Thyroid gland (tissue), 4 donors: ENCODE measurements around the gene PLEKHA4. TPM values are rescaled to one million over a fixed set of nuclear protein-coding genes. Genes with fewer than 3 reads are reported as not detected.
A peak's percentile ranks its signal among the peaks of the same experiment; 100 is the strongest.
"Not testable (repeated sequence)": the region's sequence is repeated elsewhere in the genome, so short reads cannot be mapped to it uniquely, and the experiment has no call there.

Experiments used
- DNase-seq, 2 donors: peaks; one replicate each; pipeline ENCODE4 v3.0.0-alpha.2; 2019
- H3K27ac ChIP-seq, 3 donors: fragments of 200-600 bp; sonication (generic); 1 replicate in 2 of 3; 2 replicates in 1 of 3; pipeline ENCODE4 v1.5.1; 2016 to 2019; ENCODE audit warnings: mild to moderate bottlenecking in 1 of 3, moderate library complexity in 1 of 3
- H3K27me3 ChIP-seq: fragments of 200-600 bp; sonication (generic); one replicate; pipeline ENCODE4 v1.5.1; 2019
- H3K36me3 ChIP-seq, 2 donors: fragments of 200-600 bp; sonication (generic); one replicate each; pipeline ENCODE4 v1.5.1; 2016 to 2019
- H3K4me1 ChIP-seq, 2 donors: fragments of 200-600 bp; sonication (generic); one replicate each; pipeline ENCODE4 v1.5.1; 2017 to 2019
- H3K4me3 ChIP-seq, 3 donors: fragments of 200-600 bp; sonication (generic); replicated peaks in 1 of 3; 1 replicate in 2 of 3; 2 replicates in 1 of 3; pipeline ENCODE4 v1.5.1; 2016; ENCODE audit warnings: mild to moderate bottlenecking in 1 of 3
- H3K9me3 ChIP-seq: fragments of 200-600 bp; sonication (generic); one replicate; pipeline ENCODE4 v1.5.1; 2017
- CTCF ChIP-seq, 6 experiments: fragments of 200-600 bp in 3 of 6; fragments of 450-650 bp in 3 of 6; sonication (generic) in 3 of 6; IDR thresholded peaks; one replicate each; pipeline ENCODE4 v1.5.1; 2016 to 2019; ENCODE audit warnings: antibody characterized with exemption in 6 of 6, mild to moderate bottlenecking in 2 of 6, inconsistent platforms in 1 of 6, moderate library complexity in 1 of 6
- POLR2A ChIP-seq, 2 donors: fragments of 450-650 bp; IDR thresholded peaks; one replicate each; pipeline ENCODE4 v1.6.1; 2017; ENCODE audit warnings: antibody characterized with exemption in 2 of 2, mild to moderate bottlenecking in 2 of 2, moderate library complexity in 1 of 2
- WGBS, 2 donors: methylation state at CpG; one replicate each; pipeline ENCODE4 v1.1.5; 2017; 5-methylcytosine and 5-hydroxymethylcytosine counted together
- intact Hi-C: fragments of 100-400 bp; cut with DNase I; formaldehyde crosslinking; loops from one replicate; pipeline ENCODE4 v1.15.1; 2023
- total RNA-seq, 4 donors: library from RNA; depleted of rRNA; stranded (reverse); fragments of >200 nt; gene quantifications; one replicate each; pipeline ENCODE4 v1.2.3, GENCODE V29; 2016

PLEKHA4 gene
- total RNA-seq, 4 donors from 2014 or later: 15.2 to 21.8 (median 19.0) TPM

DNA sequence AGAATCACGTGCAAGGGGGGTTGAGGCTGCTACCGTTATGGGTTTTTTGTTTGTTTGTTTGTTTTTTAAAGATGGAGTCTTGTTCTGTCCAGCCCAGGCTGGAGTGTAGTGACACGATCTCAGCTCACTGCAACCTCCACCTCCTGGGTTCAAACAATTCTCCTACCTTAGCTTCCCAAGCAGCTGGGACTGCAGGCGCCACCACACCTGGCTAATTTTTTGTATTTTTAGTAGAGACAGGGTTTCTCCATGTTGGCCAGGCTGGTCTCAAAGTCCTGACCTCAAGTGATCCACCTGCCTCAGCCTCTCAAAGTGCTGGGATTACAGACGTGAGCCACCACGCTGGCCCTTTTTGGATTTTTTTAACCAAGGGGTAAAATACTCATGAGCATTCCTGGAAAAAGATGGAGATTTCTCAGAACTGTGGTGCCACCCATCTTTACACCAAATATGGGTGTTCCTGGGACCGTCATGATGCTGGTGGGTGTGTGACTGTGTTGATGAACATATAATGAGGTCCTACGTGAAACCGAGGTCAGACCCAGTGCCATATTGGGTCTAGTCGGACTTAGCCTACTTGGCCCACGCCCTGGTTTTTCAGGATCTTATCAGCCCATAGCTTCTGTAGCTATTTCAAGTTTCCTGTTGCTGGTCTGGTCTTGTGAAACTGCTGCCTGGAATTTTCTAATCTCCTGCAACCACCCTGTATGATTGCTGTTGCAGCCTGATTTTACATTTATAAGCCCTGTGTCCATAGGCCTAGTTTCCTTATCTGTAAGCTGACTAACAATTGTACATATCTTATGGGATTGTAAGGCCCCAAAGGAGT is 10.0 kb upstream of the PLEKHA4 start:
- no peak overlapping the region for H3K4me3 ChIP-seq
- TF ChIP-seq POLR2A (IDR thresholded peaks at IDR 0.05): no peak
- no peak for TF ChIP-seq CTCF (IDR thresholded peaks at IDR 0.05)
- H3K27ac ChIP-seq: peak overlapping the region in 1 of 3 donors; percentile 1
- intact Hi-C loops: no loop called here
- H3K27me3 ChIP-seq: no peaks in the 10 kb centered on the region
- WGBS, 2 donors: 82 to 83% methylated on average over 11 of the region's 11 CpGs
- no peak for DNase-seq
- no peaks in the 10 kb centered on the region for H3K9me3 ChIP-seq
- peaks cover 17 to 26% of the 10 kb centered on the region in 2 donors for H3K36me3 ChIP-seq
- peaks cover 27 to 38% of the 10 kb centered on the region in 2 donors for H3K4me1 ChIP-seq

GRCh38 chr19:48877855-48878195 is 9.4 kb upstream of the PLEKHA4 start:
- H3K4me3 ChIP-seq: no peak overlapping the region
- no peak for TF ChIP-seq POLR2A (IDR thresholded peaks at IDR 0.05)
- no peak for TF ChIP-seq CTCF (IDR thresholded peaks at IDR 0.05)
- peaks cover 32 to 42% of the 10 kb centered on the region in 2 donors for H3K4me1 ChIP-seq
- H3K36me3 ChIP-seq: peaks cover 17 to 26% of the 10 kb centered on the region in 2 donors
- intact Hi-C loops: no loop called here
- no peaks in the 10 kb centered on the region for H3K27me3 ChIP-seq
- H3K9me3 ChIP-seq: no peaks in the 10 kb centered on the region
- DNase-seq: no peak
- WGBS, 2 donors: 86 to 94% methylated on average over 6 of the region's 6 CpGs
- peak overlapping the region in 1 of 3 donors; percentile 1 for H3K27ac ChIP-seq

GRCh38 chr19:48876043-48876981 is 7.9 kb upstream of the PLEKHA4 start:
- WGBS, 2 donors: 85 to 89% methylated on average over 30 of the region's 30 CpGs
- Histone ChIP-seq H3K4me1 (peaks cover 32 to 42% of the 10 kb centered on the region in 2 donors), H3K4me3 (peak overlapping the region in 1 of 3 donors; percentile 100), H3K27ac (peak overlapping the region; percentile 14 to 100 (median 100)), H3K36me3 (peaks cover 17 to 26% of the 10 kb centered on the region in 2 donors)
- DNase-seq, intact Hi-C loops, H3K9me3 ChIP-seq, H3K27me3 ChIP-seq: not testable (repeated sequence)

GRCh38 chr19:48874303-48875135 is 6.1 kb upstream of the PLEKHA4 start:
- intact Hi-C loops: no loop called here
- H3K4me1 ChIP-seq: peaks cover 32 to 42% of the 10 kb centered on the region in 2 donors
- TF ChIP-seq POLR2A (IDR thresholded peaks at IDR 0.05) (no peak), CTCF (IDR thresholded peaks at IDR 0.05) (no peak)
- H3K36me3 ChIP-seq: peaks cover 17 to 26% of the 10 kb centered on the region in 2 donors
- 47 to 55% methylated on average over 17 of the region's 17 CpGs for WGBS, 2 donors
- no peaks in the 10 kb centered on the region for H3K27me3 ChIP-seq
- H3K9me3 ChIP-seq: no peaks in the 10 kb centered on the region
- peak overlapping the region in 1 of 3 donors; percentile 100 for H3K4me3 ChIP-seq
- peak overlapping the region; percentile 14 to 100 (median 100) for H3K27ac ChIP-seq
- peak; percentile 44 to 57 for DNase-seq
